HepG2 (cell line): ENCODE data around the gene RXFP3. TPM values are rescaled to one million over a fixed set of nuclear protein-coding genes. Genes with fewer than 3 reads are reported as not detected.

Source experiments
- ATAC-seq: fragments of 200-7000 bp; cut with Tn5 transposase; 3 replicates; pipeline ENCODE4 v1.9.1; 2020; ENCODE audit warnings: mild to moderate bottlenecking, moderate library complexity
- BruUV-seq: library from RNA; stranded (reverse); fragments of 400-500 nt; replicated peaks from 2 replicates; lab custom pipeline; 2021; lab: Mats Ljungman, UMichigan
- CTCF ChIA-PET: fragments of 300-600 bp; formaldehyde crosslinking; extraction: SDS; loops from one replicate; lab custom pipeline; 2021; ENCODE audit warnings: low total read pairs, inconsistent platforms, low intra/inter-chr PET ratio; lab: Yijun Ruan, JAX
- POLR2A ChIA-PET: fragments of 350-600 bp; sonication (Branson Sonifier 250); formaldehyde crosslinking; loops from one replicate; lab custom pipeline; 2020; ENCODE audit warnings: antibody characterized with exemption, inconsistent platforms; lab: Yijun Ruan, JAX
- DNase-seq: peaks from one replicate; pipeline ENCODE4 v3.0.0-alpha.2; 2015; ENCODE audit warnings: low spot score
- FAIRE-seq: peaks from 3 replicates; lab custom pipeline; 2011; peaks lifted over from hg19 to GRCh38; lab: Jason Lieb, UNC
- H2AFZ ChIP-seq: one replicate; pipeline ENCODE4 v1.6.1; 2011; ENCODE audit warnings: low read length, inconsistent platforms
- H3K27ac ChIP-seq: fragments of 300-600 bp; 3 replicates; pipeline ENCODE4 v1.8.0; 2011; ENCODE audit warnings: mixed run types, mild to moderate bottlenecking, mixed read lengths, low read length, inconsistent platforms; ENCODE audit not compliant: insufficient read depth; ENCODE audit errors: extremely low read length
- H3K27me3 ChIP-seq, 2 experiments: fragments of 200-600 bp in 1 of 2; 2 replicates in 1 of 2; 3 replicates in 1 of 2; pipeline versions ENCODE4 v1.6.0 to v1.8.0; 2011; ENCODE audit warnings: low read length in 2 of 2, mild to moderate bottlenecking in 2 of 2, moderate library complexity in 2 of 2, inconsistent platforms in 1 of 2; ENCODE audit not compliant: insufficient read depth in 2 of 2, control insufficient read depth in 1 of 2
- H3K36me3 ChIP-seq, 2 experiments: fragments of 200-600 bp in 1 of 2; replicated peaks in 1 of 2; 2 replicates in 1 of 2; 3 replicates in 1 of 2; pipeline versions ENCODE4 v1.5.1 to v1.8.0; 2011; ENCODE audit warnings: low read length in 2 of 2, inconsistent platforms in 1 of 2; ENCODE audit not compliant: insufficient read depth in 2 of 2, control insufficient read depth in 1 of 2
- H3K4me1 ChIP-seq: 2 replicates; pipeline ENCODE4 v1.5.1; 2012; ENCODE audit warnings: low read length, inconsistent platforms; ENCODE audit not compliant: insufficient read depth
- H3K4me2 ChIP-seq: 2 replicates; pipeline ENCODE4 v1.6.0; 2011; ENCODE audit warnings: low read depth, low read length, inconsistent platforms
- H3K4me3 ChIP-seq, 3 experiments: fragments of 200-600 bp in 1 of 3; sonication (generic), shearing (Covaris generic) in 1 of 3; replicated peaks in 1 of 3; 2 replicates each; pipeline ENCODE4 v1.5.1; 2011 to 2016; ENCODE audit warnings: low read length in 3 of 3, inconsistent platforms in 2 of 3, low read depth in 2 of 3, mild to moderate bottlenecking in 2 of 3, control low read depth in 1 of 3, mixed read lengths in 1 of 3; ENCODE audit not compliant: insufficient read depth in 1 of 3
- H3K79me2 ChIP-seq: one replicate; pipeline ENCODE4 v1.6.1; 2011; ENCODE audit warnings: low read length, inconsistent platforms; ENCODE audit not compliant: insufficient read depth
- H3K9ac ChIP-seq: 2 replicates; pipeline ENCODE4 v1.6.0; 2011; ENCODE audit warnings: mild to moderate bottlenecking, low read depth, low read length, inconsistent platforms; ENCODE audit not compliant: insufficient read depth
- H3K9me3 ChIP-seq: 2 replicates; pipeline ENCODE4 v1.5.1; 2012; ENCODE audit warnings: mild to moderate bottlenecking, low read length
- H4K20me1 ChIP-seq: 2 replicates; pipeline ENCODE4 v1.6.0; 2011; ENCODE audit warnings: inconsistent platforms, mild to moderate bottlenecking, low read length, moderate library complexity; ENCODE audit not compliant: insufficient read depth
- BHLHE40 ChIP-seq: IDR thresholded peaks from 2 replicates; pipeline ENCODE4 v1.6.1; 2011; ENCODE audit warnings: low read length, improper control_type of control experiment
- CENPX ChIP-seq: sonication (generic); formaldehyde crosslinking; IDR thresholded peaks from 2 replicates; pipeline ENCODE4 v1.9.0; 2021; ENCODE audit warnings: mild to moderate bottlenecking, missing genetic modification reagents, moderate library complexity
- FOSL1 ChIP-seq: sonication (generic); formaldehyde crosslinking; IDR thresholded peaks from 2 replicates; pipeline ENCODE4 v1.9.0; 2021; ENCODE audit warnings: missing genetic modification reagents, borderline replicate concordance
- FOXK2 ChIP-seq: fragments of 450-650 bp; IDR thresholded peaks from 2 replicates; pipeline ENCODE4 v1.6.1; 2016
- HNRNPUL1 ChIP-seq: fragments of 200-400 bp; formaldehyde crosslinking; IDR thresholded peaks from 2 replicates; pipeline ENCODE4 v1.6.1; 2017; ENCODE audit warnings: low read depth, mild to moderate bottlenecking, low read length, moderate library complexity
- IRF1 ChIP-seq: sonication (generic); formaldehyde crosslinking; IDR thresholded peaks from 2 replicates; pipeline ENCODE4 v1.4.0; 2020; ENCODE audit warnings: low read depth, mild to moderate bottlenecking, missing genetic modification reagents
- MTF1 ChIP-seq: sonication (generic); formaldehyde crosslinking; IDR thresholded peaks from 2 replicates; pipeline ENCODE4 v1.5.0; 2020; ENCODE audit warnings: missing genetic modification reagents
- NFE2L2 ChIP-seq: fragments of 150-350 bp; IDR thresholded peaks from 2 replicates; pipeline ENCODE4 v1.6.1; 2014; ENCODE audit warnings: low read length
- POLR2AphosphoS2 ChIP-seq: IDR thresholded peaks from 2 replicates; pipeline ENCODE4 v1.6.1; 2011; ENCODE audit warnings: low read depth, low read length, improper control_type of control experiment
- ZBTB25 ChIP-seq: IDR thresholded peaks from 2 replicates; pipeline ENCODE4 v1.6.1; 2018; ENCODE audit warnings: missing genetic modification reagents
- ZNF614 ChIP-seq: IDR thresholded peaks from 2 replicates; pipeline ENCODE4 v1.6.1; 2018; ENCODE audit warnings: missing biosample characterization, missing genetic modification reagents, inconsistent platforms, borderline replicate concordance
- ZNF841 ChIP-seq: sonication (generic); formaldehyde crosslinking; IDR thresholded peaks from 2 replicates; pipeline ENCODE4 v1.8.1; 2023; ENCODE audit warnings: missing genetic modification reagents, borderline replicate concordance
- WGBS: methylation state at CpG from one replicate; pipeline ENCODE4 v1.1.6; 2017; ENCODE audit warnings: low lambda C conversion rate; 5-methylcytosine and 5-hydroxymethylcytosine counted together
- in situ Hi-C: cut with HindIII; loops from 2 replicates; pipeline ENCODE4 v1.10.0; 2017; ENCODE audit warnings: low pct_unique_long_range_greater_than_20kb; ENCODE audit not compliant: extremely low pct_ligation_motif_present
- intact Hi-C: fragments of 100-400 bp; cut with micrococcal nuclease; formaldehyde crosslinking; loops from one replicate; pipeline ENCODE4 v1.10.0; 2022; ENCODE audit not compliant: unreplicated experiment
- polyA plus RNA-seq, 8 experiments: library from polyadenylated mRNA; depleted of rRNA in 3 of 8; stranded (reverse) in 7 of 8; unstranded in 1 of 8; fragments of >200 nt; fragmentation: Illumina TruSeq in 4 of 8; extraction: Trizol in 4 of 8; gene quantifications; 2 replicates each; pipeline versions ENCODE4 v1.2.1 to v1.2.3, GENCODE V29; 2011 to 2016; ENCODE audit warnings: low read depth in 4 of 8, missing spikeins in 1 of 8, mixed read lengths in 1 of 8; ENCODE audit not compliant: insufficient read depth in 1 of 8
- total RNA-seq, 5 experiments: library from RNA; depleted of rRNA; stranded (reverse); fragments of >200 nt; fragmentation: Illumina TruSeq; extraction: Trizol; gene quantifications; 2 replicates each; pipeline ENCODE4 v1.2.3, GENCODE V29; 2016; ENCODE audit warnings: low read depth in 1 of 5
- TF ChIP-seq, protein P1 (sequence below): sonication (generic); formaldehyde crosslinking; IDR thresholded peaks from 2 replicates; pipeline ENCODE4 v1.5.0; 2020; ENCODE audit warnings: mild to moderate bottlenecking, missing genetic modification reagents
- TF ChIP-seq, protein P2 (sequence below): sonication (generic); formaldehyde crosslinking; IDR thresholded peaks from 2 replicates; pipeline ENCODE4 v1.5.0; 2020; ENCODE audit warnings: missing genetic modification reagents, mild to moderate bottlenecking, borderline replicate concordance

The RXFP3 gene
- total and polyA plus RNA-seq, 2 of the 13 experiments (the other 11 are each of a cell fraction or from before 2014, with no cell fraction given): not detected

GRCh38 chr5:33938507-33938796 is 2.3 kb downstream of the RXFP3 start:
- TF ChIP-seq, protein P1, sequence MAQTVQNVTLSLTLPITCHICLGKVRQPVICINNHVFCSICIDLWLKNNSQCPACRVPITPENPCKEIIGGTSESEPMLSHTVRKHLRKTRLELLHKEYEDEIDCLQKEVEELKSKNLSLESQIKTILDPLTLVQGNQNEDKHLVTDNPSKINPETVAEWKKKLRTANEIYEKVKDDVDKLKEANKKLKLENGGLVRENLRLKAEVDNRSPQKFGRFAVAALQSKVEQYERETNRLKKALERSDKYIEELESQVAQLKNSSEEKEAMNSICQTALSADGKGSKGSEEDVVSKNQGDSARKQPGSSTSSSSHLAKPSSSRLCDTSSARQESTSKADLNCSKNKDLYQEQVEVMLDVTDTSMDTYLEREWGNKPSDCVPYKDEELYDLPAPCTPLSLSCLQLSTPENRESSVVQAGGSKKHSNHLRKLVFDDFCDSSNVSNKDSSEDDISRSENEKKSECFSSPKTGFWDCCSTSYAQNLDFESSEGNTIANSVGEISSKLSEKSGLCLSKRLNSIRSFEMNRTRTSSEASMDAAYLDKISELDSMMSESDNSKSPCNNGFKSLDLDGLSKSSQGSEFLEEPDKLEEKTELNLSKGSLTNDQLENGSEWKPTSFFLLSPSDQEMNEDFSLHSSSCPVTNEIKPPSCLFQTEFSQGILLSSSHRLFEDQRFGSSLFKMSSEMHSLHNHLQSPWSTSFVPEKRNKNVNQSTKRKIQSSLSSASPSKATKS (CRISPR knock-in tag): no peak
- TF ChIP-seq ZBTB25 (no peak), FOXK2 (no peak), HNRNPUL1 (no peak), MTF1 (no peak), IRF1 (no peak), ZNF841 (no peak), ZNF614 (CRISPR knock-in tag) (no peak), CENPX (CRISPR knock-in tag) (no peak), FOSL1 (no peak), POLR2AphosphoS2 (no peak), NFE2L2 (no peak), BHLHE40 (no peak)
- TF ChIP-seq, protein P2, sequence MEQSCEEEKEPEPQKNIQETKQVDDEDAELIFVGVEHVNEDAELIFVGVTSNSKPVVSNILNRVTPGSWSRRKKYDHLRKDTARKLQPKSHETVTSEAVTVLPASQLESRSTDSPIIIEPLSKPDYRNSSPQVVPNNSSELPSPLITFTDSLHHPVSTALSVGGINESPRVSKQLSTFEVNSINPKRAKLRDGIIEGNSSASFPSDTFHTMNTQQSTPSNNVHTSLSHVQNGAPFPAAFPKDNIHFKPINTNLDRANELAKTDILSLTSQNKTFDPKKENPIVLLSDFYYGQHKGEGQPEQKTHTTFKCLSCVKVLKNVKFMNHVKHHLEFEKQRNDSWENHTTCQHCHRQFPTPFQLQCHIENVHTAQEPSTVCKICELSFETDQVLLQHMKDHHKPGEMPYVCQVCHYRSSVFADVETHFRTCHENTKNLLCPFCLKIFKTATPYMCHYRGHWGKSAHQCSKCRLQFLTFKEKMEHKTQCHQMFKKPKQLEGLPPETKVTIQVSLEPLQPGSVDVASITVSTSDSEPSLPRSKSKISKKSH (CRISPR knock-in tag): no peak
- WGBS: 32% methylated on average over 13 of the region's 14 CpGs
- FAIRE-seq (no peak), DNase-seq (no peak), ATAC-seq (no peak)
- ChIA-PET POLR2A (no interaction called here), CTCF (no interaction called here)
- no peak overlapping the region for H2AFZ ChIP-seq
- no peaks in the 10 kb centered on the region for H3K9me3 ChIP-seq
- no peaks in the 10 kb centered on the region for H3K36me3 ChIP-seq
- no TSS peak for BruUV-seq
- no peaks in the 10 kb centered on the region for H3K79me2 ChIP-seq
- intact Hi-C loops: loop anchor here (10.0 kb wide), 1 partner anchor 124 kb away; no protein-coding TSS in a partner anchor
- in situ Hi-C loops: loop anchor here (5.0 to 10.0 kb wide), 2 partner anchors 354 to 501 kb away; no protein-coding TSS in a partner anchor
- H3K27me3 ChIP-seq: peaks cover 1 to 15% of the 10 kb centered on the region in 2 experiments; a peak in 3 of 5 replicates
- no peak overlapping the region for H3K9ac ChIP-seq
- H4K20me1 ChIP-seq: no peaks in the 10 kb centered on the region
- no peak overlapping the region for H3K4me3 ChIP-seq
- H3K4me2 ChIP-seq: no peak overlapping the region
- no peaks in the 10 kb centered on the region for H3K4me1 ChIP-seq
- no peak overlapping the region for H3K27ac ChIP-seq
